Lower leg skin (tissue), 3 donors: ENCODE data around the gene AMN.

Experiments used
- POLR2A ChIP-seq, 2 donors: fragments of 450-650 bp; IDR thresholded peaks; one replicate each; pipeline ENCODE4 v1.6.1; 2016 to 2017; ENCODE audit warnings: antibody characterized with exemption in 2 of 2, mild to moderate bottlenecking in 1 of 2, moderate library complexity in 1 of 2
- TF ChIP-seq, protein P1 (sequence below), 3 donors: fragments of 450-650 bp; IDR thresholded peaks; one replicate each; pipeline ENCODE4 v1.5.1; 2016; ENCODE audit warnings: antibody characterized with exemption in 3 of 3, mild to moderate bottlenecking in 3 of 3, moderate library complexity in 2 of 3

GRCh38 chr14:102923925-102924486 is 1.5 kb downstream of the AMN start:
- no peak for TF ChIP-seq POLR2A (IDR thresholded peaks at IDR 0.05)
- TF ChIP-seq, protein P1, sequence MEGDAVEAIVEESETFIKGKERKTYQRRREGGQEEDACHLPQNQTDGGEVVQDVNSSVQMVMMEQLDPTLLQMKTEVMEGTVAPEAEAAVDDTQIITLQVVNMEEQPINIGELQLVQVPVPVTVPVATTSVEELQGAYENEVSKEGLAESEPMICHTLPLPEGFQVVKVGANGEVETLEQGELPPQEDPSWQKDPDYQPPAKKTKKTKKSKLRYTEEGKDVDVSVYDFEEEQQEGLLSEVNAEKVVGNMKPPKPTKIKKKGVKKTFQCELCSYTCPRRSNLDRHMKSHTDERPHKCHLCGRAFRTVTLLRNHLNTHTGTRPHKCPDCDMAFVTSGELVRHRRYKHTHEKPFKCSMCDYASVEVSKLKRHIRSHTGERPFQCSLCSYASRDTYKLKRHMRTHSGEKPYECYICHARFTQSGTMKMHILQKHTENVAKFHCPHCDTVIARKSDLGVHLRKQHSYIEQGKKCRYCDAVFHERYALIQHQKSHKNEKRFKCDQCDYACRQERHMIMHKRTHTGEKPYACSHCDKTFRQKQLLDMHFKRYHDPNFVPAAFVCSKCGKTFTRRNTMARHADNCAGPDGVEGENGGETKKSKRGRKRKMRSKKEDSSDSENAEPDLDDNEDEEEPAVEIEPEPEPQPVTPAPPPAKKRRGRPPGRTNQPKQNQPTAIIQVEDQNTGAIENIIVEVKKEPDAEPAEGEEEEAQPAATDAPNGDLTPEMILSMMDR (IDR thresholded peaks at IDR 0.05) = no peak
